Natural killer cell (primary cell): ENCODE measurements around the gene CAPS. TPM values are rescaled to one million over a fixed set of nuclear protein-coding genes. Genes with fewer than 3 reads are reported as not detected.
A peak's percentile ranks its signal among the peaks of the same experiment; 100 is the strongest.

Experiments used
- ATAC-seq, 3 donors: fragments of 150-1000 bp in 2 of 3; fragments of 200-7000 bp in 1 of 3; cut with Tn5 transposase; 1 replicate in 1 of 3; 2 replicates in 2 of 3; pipeline ENCODE4 v1.10.0; 2021; ENCODE audit warnings: mild to moderate bottlenecking in 2 of 3, moderate library complexity in 2 of 3
- DNase-seq, 2 donors: peaks; one replicate each; pipeline versions ENCODE4 v3.0.0 to v3.0.0-alpha.2; 2013 to 2021; ENCODE audit warnings: mixed read lengths in 1 of 2
- H3K27ac ChIP-seq: one replicate; pipeline ENCODE4 v1.5.1; 2013; ENCODE audit warnings: mild to moderate bottlenecking, low read length
- H3K27me3 ChIP-seq: one replicate; pipeline ENCODE4 v1.6.1; 2013; ENCODE audit warnings: low read length; ENCODE audit not compliant: control insufficient read depth, insufficient read depth
- H3K36me3 ChIP-seq: one replicate; pipeline ENCODE4 v1.6.1; 2013; ENCODE audit warnings: low read length; ENCODE audit not compliant: control insufficient read depth, insufficient read depth
- H3K4me1 ChIP-seq: one replicate; pipeline ENCODE4 v1.6.1; 2013; ENCODE audit warnings: low read length; ENCODE audit not compliant: control insufficient read depth, insufficient read depth
- H3K4me3 ChIP-seq: one replicate; pipeline ENCODE4 v1.5.1; 2013; ENCODE audit warnings: low read length
- H3K9me3 ChIP-seq: one replicate; pipeline ENCODE4 v1.6.1; 2013; ENCODE audit warnings: low read length; ENCODE audit not compliant: control insufficient read depth, insufficient read depth
- H3K27ac Mint-ChIP-seq, 2 donors: one replicate each; pipeline ENCODE4 v1.8.0; 2022; ENCODE audit warnings: mild to moderate bottlenecking in 2 of 2, mixed read lengths in 2 of 2, moderate library complexity in 1 of 2
- H3K27me3 Mint-ChIP-seq, 2 donors: one replicate each; pipeline ENCODE4 v1.8.0; 2022; ENCODE audit warnings: low read depth in 2 of 2, mixed read lengths in 2 of 2
- H3K36me3 Mint-ChIP-seq: one replicate; pipeline ENCODE4 v1.8.0; 2022; ENCODE audit warnings: mixed read lengths
- H3K4me1 Mint-ChIP-seq, 2 donors: one replicate each; pipeline ENCODE4 v1.8.0; 2022; ENCODE audit warnings: mixed read lengths in 2 of 2
- H3K4me3 Mint-ChIP-seq: one replicate; pipeline ENCODE4 v1.8.0; 2022; ENCODE audit warnings: mild to moderate bottlenecking, moderate library complexity, mixed read lengths
- H3K9me3 Mint-ChIP-seq, 2 donors: one replicate each; pipeline ENCODE4 v1.8.0; 2022; ENCODE audit warnings: mixed read lengths in 2 of 2
- CTCF ChIP-seq: fragments of 200-600 bp; IDR thresholded peaks from one replicate; pipeline ENCODE4 v1.8.0; 2022; ENCODE audit warnings: antibody characterized with exemption
- WGBS: methylation state at CpG from one replicate; pipeline ENCODE4 v1.1.7; 2013; ENCODE audit warnings: missing lambda C conversion rate; ENCODE audit not compliant: insufficient coverage; 5-methylcytosine and 5-hydroxymethylcytosine counted together
- intact Hi-C: fragments of 100-400 bp; cut with micrococcal nuclease; formaldehyde crosslinking; loops from one replicate; pipeline ENCODE4 v1.14.2; 2022
- total RNA-seq, 4 donors: library from RNA; stranded (reverse); fragments of 120-200 nt in 1 of 4; gene quantifications; one replicate each; pipeline versions ENCODE4 v1.2.3 to v1.2.4, GENCODE V29; 2013 to 2022

The CAPS gene
- total RNA-seq, 3 donors from 2014 or later (not counting 1 experiment from before 2014, with no cell fraction given), result 34.0 to 41.6 (median 38.3) TPM

- DNase-seq (peak in 1 of 2 donors; percentile 49), ATAC-seq (peak; percentile 40 to 48 (median 41))
- Histone ChIP-seq H3K4me1 (peaks cover 61% of the 10 kb centered on the region), H3K27ac (peak overlapping the region; percentile 68), H3K9me3 (no peaks in the 10 kb centered on the region), H3K27me3 (no peaks in the 10 kb centered on the region), H3K36me3 (peaks cover 3% of the 10 kb centered on the region), H3K4me3 (no peak overlapping the region)
- H3K9me3 Mint-ChIP-seq, result no peaks in the 10 kb centered on the region
- intact Hi-C loops, result loop anchor here (1.0 kb wide), 1 partner anchor 9 kb away; no protein-coding TSS in a partner anchor
- peak overlapping the region; percentile 83 for H3K4me3 Mint-ChIP-seq
- 28% methylated on average over 17 of the region's 17 CpGs for WGBS
- TF ChIP-seq CTCF, result no peak
- H3K36me3 Mint-ChIP-seq, result no peaks in the 10 kb centered on the region
- H3K27me3 Mint-ChIP-seq, result no peaks in the 10 kb centered on the region
- H3K4me1 Mint-ChIP-seq, result peaks cover 82 to 87% of the 10 kb centered on the region in 2 donors
- peak overlapping the region; percentile 84 to 90 for H3K27ac Mint-ChIP-seq
These were observed 39.7 kb downstream of the CAPS start for GRCh38 chr19:5953680-5954213.

GRCh38 chr19:5954293-5954692, 40.2 kb downstream of the CAPS start:
- H3K9me3 Mint-ChIP-seq, result no peaks in the 10 kb centered on the region
- H3K36me3 Mint-ChIP-seq, result no peaks in the 10 kb centered on the region

GRCh38 chr19:5955636-5955935, 41.5 kb downstream of the CAPS start:
- H3K27me3 Mint-ChIP-seq, result no peaks in the 10 kb centered on the region
- no peaks in the 10 kb centered on the region for H3K9me3 ChIP-seq
- no peak for ATAC-seq
- H3K4me1 ChIP-seq, result peaks cover 62% of the 10 kb centered on the region
- H3K27ac Mint-ChIP-seq, result peak overlapping the region in 1 of 2 donors; percentile 56
- WGBS, result 83% methylated on average over 2 of the region's 3 CpGs
- DNase-seq, result no peak
- TF ChIP-seq CTCF, result no peak
- H3K4me3 ChIP-seq, result no peak overlapping the region
- H3K4me3 Mint-ChIP-seq, result no peak overlapping the region
- intact Hi-C loops, result no loop called here
- no peaks in the 10 kb centered on the region for H3K36me3 Mint-ChIP-seq
- H3K36me3 ChIP-seq, result no peaks in the 10 kb centered on the region
- no peak overlapping the region for H3K27ac ChIP-seq
- peaks cover 73 to 85% of the 10 kb centered on the region in 2 donors for H3K4me1 Mint-ChIP-seq
- H3K27me3 ChIP-seq, result no peaks in the 10 kb centered on the region
- no peaks in the 10 kb centered on the region for H3K9me3 Mint-ChIP-seq

More at GRCh38 chr19:5954293-5954692, 40.2 kb downstream of the CAPS start:
- DNase-seq (no peak), ATAC-seq (no peak)
- TF ChIP-seq CTCF, result no peak
- Histone ChIP-seq H3K27ac (peak overlapping the region; percentile 68), H3K9me3 (no peaks in the 10 kb centered on the region), H3K4me1 (peaks cover 63% of the 10 kb centered on the region), H3K4me3 (no peak overlapping the region), H3K36me3 (peaks cover 3% of the 10 kb centered on the region), H3K27me3 (no peaks in the 10 kb centered on the region)
- Mint-ChIP-seq H3K27ac (peak overlapping the region; percentile 84 to 90), H3K4me3 (peak overlapping the region; percentile 83), H3K27me3 (no peaks in the 10 kb centered on the region), H3K4me1 (peaks cover 78 to 87% of the 10 kb centered on the region in 2 donors)
- WGBS, result 78% methylated on average over 6 of the region's 6 CpGs
- intact Hi-C loops, result no loop called here

- ATAC-seq (no peak), DNase-seq (no peak)
- Histone ChIP-seq H3K4me3 (no peak overlapping the region), H3K27me3 (no peaks in the 10 kb centered on the region), H3K9me3 (no peaks in the 10 kb centered on the region), H3K4me1 (peaks cover 67% of the 10 kb centered on the region), H3K36me3 (no peaks in the 10 kb centered on the region), H3K27ac (no peak overlapping the region)
- no peak for TF ChIP-seq CTCF
- Mint-ChIP-seq H3K36me3 (no peaks in the 10 kb centered on the region), H3K4me3 (no peak overlapping the region), H3K27ac (peak overlapping the region; percentile 19 to 56), H3K27me3 (no peaks in the 10 kb centered on the region), H3K4me1 (peaks cover 73 to 84% of the 10 kb centered on the region in 2 donors), H3K9me3 (no peaks in the 10 kb centered on the region)
- 88% methylated on average over 3 of the region's 3 CpGs for WGBS
- intact Hi-C loops, result no loop called here
These were observed 42.3 kb downstream of the CAPS start for GRCh38 chr19:5956323-5956722.
